Measurements from ENCODE around the gene RPUSD1.

- no peak for TF ChIP-seq CTCF (IDR thresholded peaks at IDR 0.05)
- no peak for TF ChIP-seq POLR2A (IDR thresholded peaks at IDR 0.05)
- no peak for TF ChIP-seq EP300 (IDR thresholded peaks at IDR 0.05)
Observed at GRCh38 chr16:822174-822908, 34.2 kb upstream of the RPUSD1 start.
